Measurements from ENCODE around the gene SSU72. TPM values are rescaled to one million over a fixed set of nuclear protein-coding genes. Genes with fewer than 3 reads are reported as not detected.

SSU72 gene
- total RNA-seq = 69.0 and 87.3 TPM in 2 replicates

DNA sequence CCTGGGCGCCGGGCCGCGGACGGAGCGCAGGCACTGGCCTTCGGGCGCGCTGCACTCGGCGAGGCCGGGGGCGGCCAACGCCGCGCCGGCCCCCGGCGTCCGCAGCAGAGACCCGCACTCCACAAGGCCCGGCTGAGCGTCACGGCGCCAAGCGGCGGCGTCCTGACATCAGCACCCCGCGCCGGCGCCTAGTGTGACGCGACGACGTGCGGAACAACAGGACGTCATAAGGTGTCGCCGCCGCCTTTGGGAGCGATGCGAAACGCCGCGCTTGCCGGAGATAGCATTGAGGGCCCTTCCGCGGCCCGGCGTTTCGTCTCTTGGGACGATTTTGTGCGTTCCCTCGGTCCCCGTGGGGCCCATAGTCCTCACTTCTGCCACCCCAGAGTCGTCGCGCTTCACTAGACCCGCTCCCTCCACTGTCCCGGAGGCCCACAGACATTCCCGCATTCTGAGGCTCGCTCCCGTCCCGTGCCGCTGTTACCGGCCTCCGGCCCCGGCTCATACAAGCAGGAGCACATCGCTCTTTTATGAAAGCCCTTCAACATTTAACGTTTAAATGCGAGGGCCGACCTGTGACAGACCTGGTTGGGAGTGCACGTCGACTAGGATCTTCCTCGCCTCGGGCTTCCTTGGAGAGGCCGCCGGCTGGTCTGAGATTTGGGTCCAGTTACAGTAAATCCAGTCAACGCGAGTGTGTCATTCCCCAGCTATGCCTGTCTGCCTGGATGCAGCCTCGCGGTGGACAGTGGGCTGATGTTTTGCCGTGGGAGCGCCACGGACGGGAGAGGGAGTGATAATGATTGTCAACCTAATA is at the start of gene SSU72:
Gene SSU72, minus strand, starts transcription at position 143 of the 817 bp plus-strand sequence. CDS start 306 bp downstream, outside the sequence.
- TF ChIP-seq, protein P1, sequence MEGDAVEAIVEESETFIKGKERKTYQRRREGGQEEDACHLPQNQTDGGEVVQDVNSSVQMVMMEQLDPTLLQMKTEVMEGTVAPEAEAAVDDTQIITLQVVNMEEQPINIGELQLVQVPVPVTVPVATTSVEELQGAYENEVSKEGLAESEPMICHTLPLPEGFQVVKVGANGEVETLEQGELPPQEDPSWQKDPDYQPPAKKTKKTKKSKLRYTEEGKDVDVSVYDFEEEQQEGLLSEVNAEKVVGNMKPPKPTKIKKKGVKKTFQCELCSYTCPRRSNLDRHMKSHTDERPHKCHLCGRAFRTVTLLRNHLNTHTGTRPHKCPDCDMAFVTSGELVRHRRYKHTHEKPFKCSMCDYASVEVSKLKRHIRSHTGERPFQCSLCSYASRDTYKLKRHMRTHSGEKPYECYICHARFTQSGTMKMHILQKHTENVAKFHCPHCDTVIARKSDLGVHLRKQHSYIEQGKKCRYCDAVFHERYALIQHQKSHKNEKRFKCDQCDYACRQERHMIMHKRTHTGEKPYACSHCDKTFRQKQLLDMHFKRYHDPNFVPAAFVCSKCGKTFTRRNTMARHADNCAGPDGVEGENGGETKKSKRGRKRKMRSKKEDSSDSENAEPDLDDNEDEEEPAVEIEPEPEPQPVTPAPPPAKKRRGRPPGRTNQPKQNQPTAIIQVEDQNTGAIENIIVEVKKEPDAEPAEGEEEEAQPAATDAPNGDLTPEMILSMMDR (IDR thresholded peaks at IDR 0.05; ENCODE audit: insufficient read depth, low read length, poor library complexity, severe bottlenecking) = no peak
- peak; percentile 50 for DNase-seq (ENCODE audit: low read depth)

DNA sequence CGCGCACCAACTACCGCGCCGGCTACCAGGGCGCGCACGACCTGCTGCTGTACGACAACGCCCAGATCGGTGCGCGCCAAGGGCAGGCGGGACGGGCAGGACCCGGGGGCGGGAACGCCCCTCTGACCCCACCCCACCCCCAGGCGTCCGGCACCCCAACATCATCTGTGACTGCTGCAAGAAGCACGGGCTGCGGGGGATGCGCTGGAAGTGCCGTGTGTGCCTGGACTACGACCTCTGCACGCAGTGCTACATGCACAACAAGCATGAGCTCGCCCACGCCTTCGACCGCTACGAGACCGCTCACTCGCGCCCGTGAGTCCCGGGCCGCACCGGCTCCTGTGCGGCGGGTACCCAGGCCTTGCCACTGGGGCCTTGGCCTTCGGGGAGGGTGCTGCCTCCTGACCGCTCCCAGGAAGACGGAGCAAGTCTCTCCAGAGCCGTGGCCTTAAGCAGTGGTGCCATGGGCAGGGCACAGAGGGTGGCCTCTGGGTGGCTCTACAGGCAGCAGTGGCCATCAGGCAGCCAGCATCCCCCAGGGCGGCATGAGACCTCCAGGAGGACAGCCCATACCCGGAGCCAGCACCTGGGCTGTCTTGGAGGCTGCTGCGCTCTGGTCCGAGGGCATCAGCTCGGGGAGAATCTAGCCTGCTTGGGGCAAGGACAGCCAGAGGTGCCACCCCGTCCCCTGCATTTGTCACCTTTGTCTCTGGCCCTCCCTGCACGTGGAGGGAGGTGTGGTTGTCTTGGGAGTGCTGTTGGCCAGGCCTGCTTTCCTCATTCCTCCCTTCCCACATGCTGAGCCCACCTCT is 49.2 kb upstream of the SSU72 start:
- no peak overlapping the region for H3K4me3 ChIP-seq (ENCODE audit: low read depth, low read length)
- no peak for DNase-seq (ENCODE audit: low read depth)
- TF ChIP-seq, protein P1 (IDR thresholded peaks at IDR 0.05; ENCODE audit: insufficient read depth, low read length, poor library complexity, severe bottlenecking) = no peak
- no peaks in the 10 kb centered on the region for H3K27me3 ChIP-seq (ENCODE audit: control insufficient read depth, insufficient read depth, low read length)
- no peaks in the 10 kb centered on the region for H3K36me3 ChIP-seq (ENCODE audit: control insufficient read depth, insufficient read depth, low read length)

More for the DNA sequence above, at the start of gene SSU72:
- Histone ChIP-seq H3K27me3 (ENCODE audit: control insufficient read depth, insufficient read depth, low read length) (peaks cover 12% of the 10 kb centered on the region), H3K4me3 (ENCODE audit: low read depth, low read length) (peak within 1 kb of the TSS; percentile 99), H3K36me3 (ENCODE audit: control insufficient read depth, insufficient read depth, low read length) (no peaks in the 10 kb centered on the region)

DNA sequence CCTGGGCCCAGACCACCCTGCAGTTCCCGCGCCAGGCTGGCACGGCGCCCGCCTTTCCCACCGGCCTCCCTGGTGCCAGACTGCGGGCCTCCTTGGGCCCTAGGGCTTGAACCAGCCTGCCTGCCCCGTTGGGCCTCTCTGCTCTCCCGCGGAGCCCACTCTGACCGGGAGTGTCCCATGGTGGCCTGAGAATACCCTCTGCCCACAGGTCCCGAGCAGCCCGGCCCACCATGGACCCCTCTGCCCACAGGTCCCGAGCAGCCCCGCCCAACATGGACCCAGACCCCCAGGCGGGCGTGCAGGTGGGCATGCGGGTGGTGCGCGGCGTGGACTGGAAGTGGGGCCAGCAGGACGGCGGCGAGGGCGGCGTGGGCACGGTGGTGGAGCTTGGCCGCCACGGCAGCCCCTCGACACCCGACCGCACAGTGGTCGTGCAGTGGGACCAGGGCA is 48.5 kb upstream of the SSU72 start:
- H3K27me3 ChIP-seq (ENCODE audit: control insufficient read depth, insufficient read depth, low read length) = no peaks in the 10 kb centered on the region
- TF ChIP-seq, protein P1 (IDR thresholded peaks at IDR 0.05; ENCODE audit: insufficient read depth, low read length, poor library complexity, severe bottlenecking) = no peak
- H3K4me3 ChIP-seq (ENCODE audit: low read depth, low read length) = no peak overlapping the region
- no peaks in the 10 kb centered on the region for H3K36me3 ChIP-seq (ENCODE audit: control insufficient read depth, insufficient read depth, low read length)
- no peak for DNase-seq (ENCODE audit: low read depth)

DNA sequence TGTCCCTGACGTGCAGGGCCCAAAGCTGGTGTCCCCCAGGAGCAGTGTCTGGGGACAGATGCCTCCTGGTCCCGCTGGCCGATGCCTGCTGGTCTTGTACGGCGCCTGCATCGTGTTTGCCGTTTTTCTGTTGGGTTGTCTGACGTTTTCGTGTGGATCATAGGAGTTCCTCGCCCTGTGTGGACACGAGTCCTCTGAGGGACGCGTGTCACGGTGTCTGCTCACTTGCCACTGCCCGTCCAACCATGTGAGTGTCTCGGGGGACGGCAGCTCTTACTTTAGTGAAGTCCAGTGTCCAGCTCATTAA is 48.1 kb upstream of the SSU72 start:
- TF ChIP-seq, protein P1 (IDR thresholded peaks at IDR 0.05; ENCODE audit: insufficient read depth, low read length, poor library complexity, severe bottlenecking) = no peak
- no peak for DNase-seq (ENCODE audit: low read depth)
- Histone ChIP-seq H3K4me3 (ENCODE audit: low read depth, low read length) (no peak overlapping the region), H3K36me3 (ENCODE audit: control insufficient read depth, insufficient read depth, low read length) (no peaks in the 10 kb centered on the region), H3K27me3 (ENCODE audit: control insufficient read depth, insufficient read depth, low read length) (no peaks in the 10 kb centered on the region)

DNA sequence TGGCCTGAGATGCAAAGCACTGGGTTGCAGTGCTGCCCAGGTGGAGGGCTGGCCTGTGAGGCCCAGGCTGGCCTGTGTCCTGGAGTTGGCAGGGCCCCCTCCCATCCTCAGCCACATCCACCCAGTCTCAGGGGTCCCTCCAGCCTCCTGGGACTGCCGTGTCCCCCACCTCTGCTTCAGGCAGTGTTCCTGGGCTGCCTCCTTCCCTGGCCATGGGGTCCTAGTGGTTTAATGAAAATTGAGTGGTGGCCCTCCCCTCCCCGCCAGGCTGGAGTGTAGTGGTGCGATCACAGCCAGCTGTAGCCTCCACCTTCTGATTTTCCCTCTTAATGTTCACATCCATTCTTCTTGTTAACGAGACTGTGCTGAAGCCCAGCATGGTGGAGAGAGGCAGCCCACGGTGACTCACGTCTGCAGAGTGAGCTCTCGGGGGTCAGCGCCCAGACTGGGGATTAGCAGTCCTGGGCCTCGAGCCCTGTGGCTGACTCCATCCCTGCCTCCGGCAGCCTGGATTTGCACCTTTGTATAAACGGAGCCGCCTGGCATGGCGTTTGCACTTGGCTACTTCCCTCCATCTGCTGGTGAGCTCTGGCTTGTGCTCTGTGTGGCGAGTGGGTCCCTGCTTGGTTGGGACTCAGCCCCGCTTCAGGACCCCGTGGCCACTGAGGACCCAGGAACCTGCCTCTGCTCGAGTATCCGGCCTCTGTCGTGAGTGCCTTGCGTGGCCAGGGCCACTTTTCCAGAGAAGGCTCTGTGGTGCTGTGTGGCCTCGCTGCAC is 47.5 kb upstream of the SSU72 start:
- no peak for DNase-seq (ENCODE audit: low read depth)
- H3K4me3 ChIP-seq (ENCODE audit: low read depth, low read length) = no peak overlapping the region
- no peaks in the 10 kb centered on the region for H3K36me3 ChIP-seq (ENCODE audit: control insufficient read depth, insufficient read depth, low read length)
- TF ChIP-seq, protein P1 (IDR thresholded peaks at IDR 0.05; ENCODE audit: insufficient read depth, low read length, poor library complexity, severe bottlenecking) = no peak
- no peaks in the 10 kb centered on the region for H3K27me3 ChIP-seq (ENCODE audit: control insufficient read depth, insufficient read depth, low read length)

Measured in kidney epithelial cell (primary cell).